ENCODE data around the gene UPP1. TPM values are rescaled to one million over a fixed set of nuclear protein-coding genes. Genes with fewer than 3 reads are reported as not detected.

UPP1 gene
- total and polyA plus RNA-seq, 2 of the 13 experiments (the other 11 are each of a cell fraction or from before 2014, with no cell fraction given) = 5.7 to 9.8 TPM

- TF ChIP-seq ZBTB10 (CRISPR knock-in tag; IDR thresholded peaks at IDR 0.05; ENCODE audit: borderline replicate concordance) = peak; percentile 63; the same call in 1 of the 2 replicates
- no peak for TF ChIP-seq ZNF792 (CRISPR knock-in tag; IDR thresholded peaks at IDR 0.05)
- TF ChIP-seq ZNF850 (CRISPR knock-in tag; conservative IDR thresholded peaks at IDR 0.05) = 0 out of 2 replicates have a peak, but pooled peaks have one; percentile 33
- TF ChIP-seq ZNF547 (CRISPR knock-in tag; IDR thresholded peaks at IDR 0.05) = peak; percentile 61; the same call in 1 of the 2 replicates
- no peak for TF ChIP-seq ZNF672 (CRISPR knock-in tag; IDR thresholded peaks at IDR 0.05)
- TF ChIP-seq ZFP90 (CRISPR knock-in tag; IDR thresholded peaks at IDR 0.05; ENCODE audit: borderline replicate concordance) = peak; percentile 77; the same call in 1 of the 2 replicates
- no peak for TF ChIP-seq ZBTB40 (IDR thresholded peaks at IDR 0.05)
- TF ChIP-seq ZBTB40 (CRISPR knock-in tag; IDR thresholded peaks at IDR 0.05) = peak; percentile 60; the same call in 1 of the 2 replicates
- peak; percentile 91 for TF ChIP-seq MYPOP (CRISPR knock-in tag; IDR thresholded peaks at IDR 0.05)
- TF ChIP-seq SP1 (IDR thresholded peaks at IDR 0.05) = no peak
- TF ChIP-seq SP1 (CRISPR knock-in tag; IDR thresholded peaks at IDR 0.05) = peak; percentile 11; the same call in 1 of the 2 replicates
- peak; percentile 54; the same call in 1 of the 2 replicates for TF ChIP-seq ETS1 (CRISPR knock-in tag; IDR thresholded peaks at IDR 0.05)
- TF ChIP-seq SAP130 (CRISPR knock-in tag; IDR thresholded peaks at IDR 0.05; ENCODE audit: low read depth) = peak; percentile 37; the same call in 1 of the 2 replicates
- peak; percentile 49 for TF ChIP-seq AGO2 (optimal IDR thresholded peaks at IDR 0.05; ENCODE audit: low read depth, low read length)
These were observed at the start of gene UPP1 (continued) for GRCh38 chr7:48089046-48090003.

Data from HepG2 (cell line).